ENCODE results near the gene SMAP1. TPM values are rescaled to one million over a fixed set of nuclear protein-coding genes. Genes with fewer than 3 reads are reported as not detected.

Gene SMAP1
- polyA plus RNA-seq, 3 donors: 27.0 to 30.9 (median 27.9) TPM

DNA sequence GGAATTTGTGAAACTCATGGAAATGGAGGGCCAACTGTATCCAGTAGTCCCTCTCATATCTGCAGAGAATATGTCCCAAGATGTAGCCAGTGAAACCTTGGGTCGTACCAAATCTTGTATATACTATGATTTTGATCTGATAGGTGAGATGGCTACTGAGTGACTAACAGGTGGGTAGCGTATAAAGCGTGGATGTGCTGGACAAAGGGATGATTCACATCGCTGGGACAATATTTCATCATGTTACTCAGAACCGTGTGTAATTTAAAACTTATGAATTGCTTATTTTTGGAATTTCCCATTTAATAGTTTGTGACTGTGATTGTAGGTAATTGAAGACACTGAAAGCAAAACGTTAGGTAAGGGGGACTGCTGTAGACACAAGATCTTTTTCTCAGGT is 144.1 kb downstream of the SMAP1 start:
- DNase-seq (ENCODE audit: extremely low read depth in 1 of 11, low read depth in 9 of 11, low spot score in 4 of 11): no peak

DNA sequence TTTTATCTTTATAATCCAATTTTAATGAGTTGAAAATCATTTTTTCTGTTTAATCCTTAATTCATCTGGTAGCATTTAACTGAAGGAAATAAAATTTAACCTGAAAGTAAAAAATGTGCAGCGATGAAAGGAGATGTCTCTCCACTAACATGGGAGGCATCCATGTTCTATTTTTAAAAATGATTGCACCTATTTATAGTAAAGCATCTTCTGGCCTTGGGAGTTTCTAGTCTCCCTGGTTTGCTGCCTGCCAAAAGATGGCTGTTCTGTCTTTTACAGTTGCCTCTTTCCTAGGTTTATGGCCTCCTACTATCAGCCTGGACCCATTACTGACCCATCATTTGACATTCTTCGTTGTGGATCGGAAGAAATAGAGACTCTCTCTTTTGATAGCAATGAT is 146.2 kb downstream of the SMAP1 start:
- no peak for DNase-seq (ENCODE audit: extremely low read depth in 1 of 11, low read depth in 9 of 11, low spot score in 4 of 11)

DNA sequence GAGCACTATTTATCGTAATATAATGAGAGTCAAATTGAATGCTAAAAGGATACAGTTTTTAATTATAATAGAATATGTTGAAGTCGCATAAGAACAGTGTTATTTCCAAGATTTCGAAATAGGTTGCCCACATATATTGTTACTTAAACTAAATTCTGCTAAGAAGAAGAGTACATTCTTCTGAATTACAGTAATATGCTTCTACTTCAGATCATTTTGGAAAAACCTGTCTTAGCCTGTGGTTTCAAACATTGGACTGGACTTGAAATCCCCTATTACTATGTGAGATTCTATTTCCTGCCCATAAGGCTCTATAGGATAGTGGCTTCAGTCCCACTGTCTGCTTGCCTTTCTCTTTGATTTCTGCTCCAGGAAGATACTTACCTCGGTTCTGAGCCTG is 152.0 kb downstream of the SMAP1 start:
- DNase-seq (ENCODE audit: extremely low read depth in 1 of 11, low read depth in 9 of 11, low spot score in 4 of 11): no peak

DNA sequence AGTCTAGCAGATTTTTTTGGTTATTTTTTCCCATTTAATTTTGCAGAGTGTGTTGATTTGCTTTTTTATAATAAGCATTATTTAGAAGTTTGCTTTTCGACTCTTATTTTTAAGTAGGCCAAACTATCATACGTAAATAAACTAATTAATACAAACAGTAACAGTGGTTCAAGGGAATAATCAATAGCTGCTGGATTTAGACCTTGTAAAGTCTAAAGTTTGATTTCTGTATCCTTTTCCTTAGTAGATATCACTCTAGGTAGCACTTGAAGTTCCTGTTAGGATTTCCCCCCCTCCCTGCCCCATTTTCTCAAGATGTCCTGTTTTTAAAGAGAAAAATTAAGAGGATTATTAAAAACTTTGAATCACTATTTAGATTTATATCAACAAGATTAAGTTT is 153.1 kb downstream of the SMAP1 start:
- no peak for DNase-seq (ENCODE audit: extremely low read depth in 1 of 11, low read depth in 9 of 11, low spot score in 4 of 11)

DNA sequence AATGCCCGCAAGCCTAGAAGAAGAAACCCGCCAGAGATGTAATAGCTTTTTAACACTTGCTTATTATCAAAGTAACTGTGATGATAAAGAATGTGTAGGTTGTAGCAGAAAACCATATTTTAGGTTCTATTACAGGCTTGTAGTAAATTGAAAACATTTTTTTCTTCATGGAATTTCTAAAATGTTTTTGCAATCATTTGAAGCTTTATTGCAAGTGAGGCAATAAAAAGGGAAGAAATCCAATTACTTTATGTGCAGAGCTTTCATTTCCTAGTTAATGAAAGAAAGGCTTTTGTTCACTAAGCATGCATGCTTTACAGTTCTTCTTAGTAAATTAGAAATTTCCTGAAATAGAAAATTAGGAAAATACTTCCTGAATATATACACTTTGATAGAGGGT is 154.1 kb downstream of the SMAP1 start:
- no peak for DNase-seq (ENCODE audit: extremely low read depth in 1 of 11, low read depth in 9 of 11, low spot score in 4 of 11)

DNA sequence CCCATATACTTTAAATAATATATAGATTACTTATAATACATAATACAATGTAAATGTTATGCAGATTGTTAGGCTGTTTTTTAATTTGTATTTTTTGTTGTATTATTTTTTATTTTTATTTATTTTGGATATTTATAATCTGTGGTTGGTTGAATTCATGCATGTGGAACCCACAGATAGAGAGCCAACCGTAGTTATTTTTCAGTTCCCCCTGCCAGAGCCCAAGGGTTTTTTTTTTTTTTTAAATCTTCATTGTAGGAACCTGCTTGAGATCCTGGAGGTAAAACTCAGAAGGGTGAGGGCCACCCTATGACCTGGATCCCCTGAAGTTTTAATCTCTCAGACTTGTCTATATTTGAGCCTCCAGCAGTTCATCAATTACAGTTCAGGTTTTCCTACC is 156.0 kb downstream of the SMAP1 start:
- no peak for DNase-seq (ENCODE audit: extremely low read depth in 1 of 11, low read depth in 9 of 11, low spot score in 4 of 11)

DNA sequence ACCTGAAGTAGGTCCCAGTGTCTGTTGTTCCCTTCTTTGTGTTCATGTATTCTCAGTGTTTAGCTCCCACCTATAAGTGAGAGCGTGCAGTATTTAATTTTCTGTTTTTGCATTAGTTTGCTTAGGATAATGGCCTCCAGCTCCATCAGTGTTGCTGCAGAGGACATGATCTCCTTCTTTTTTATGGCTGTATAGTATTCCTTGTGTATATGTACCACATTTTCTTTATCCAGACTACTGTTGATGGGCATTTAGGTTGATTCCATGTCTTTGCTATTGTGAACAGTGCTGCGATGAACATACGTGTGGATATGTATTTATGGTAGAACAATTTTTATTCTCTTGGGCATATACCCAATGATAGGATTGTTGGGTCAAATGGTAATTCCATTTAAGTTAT is 163.7 kb downstream of the SMAP1 start:
- DNase-seq (ENCODE audit: extremely low read depth in 1 of 11, low read depth in 9 of 11, low spot score in 4 of 11): no peak

DNA sequence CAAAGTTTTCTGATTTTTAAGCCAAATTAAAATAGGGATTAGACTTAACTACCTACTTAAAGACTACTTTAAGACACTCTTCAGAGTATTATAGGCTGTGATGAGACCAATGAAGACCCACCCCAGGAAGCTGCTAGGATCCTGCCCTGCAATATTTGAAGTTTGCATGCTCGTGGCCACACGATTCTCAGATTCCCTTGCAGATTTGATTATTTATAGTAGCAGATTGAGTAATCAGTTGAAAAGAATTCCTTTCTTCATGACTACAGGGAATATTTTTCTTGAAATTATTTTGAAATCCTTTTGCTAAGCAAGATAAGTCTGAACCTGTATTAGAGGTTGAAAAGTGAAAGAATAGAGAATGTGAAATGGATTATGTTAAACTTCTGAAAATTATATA is 166.8 kb downstream of the SMAP1 start:
- DNase-seq (ENCODE audit: extremely low read depth in 1 of 11, low read depth in 9 of 11, low spot score in 4 of 11): no peak

DNA sequence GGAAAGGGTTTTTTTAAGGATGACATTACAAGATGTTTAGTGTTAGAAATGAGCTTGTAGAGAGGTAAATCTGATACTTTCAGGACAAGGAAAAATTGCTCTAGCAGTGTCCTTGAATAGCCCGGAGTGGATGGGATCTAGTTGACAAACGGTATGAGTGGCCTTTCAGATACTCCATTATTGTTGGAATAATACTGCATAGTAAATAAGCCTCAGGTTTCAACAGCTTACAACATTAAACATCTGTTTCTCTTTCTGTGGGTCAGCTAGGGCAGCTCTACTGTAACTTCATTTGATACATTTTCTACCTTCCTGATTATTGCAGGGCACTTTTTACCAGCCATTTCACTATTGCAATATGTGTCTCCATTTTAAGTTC is 171.2 kb downstream of the SMAP1 start:
- no peak for DNase-seq (ENCODE audit: extremely low read depth in 1 of 11, low read depth in 9 of 11, low spot score in 4 of 11)

DNA sequence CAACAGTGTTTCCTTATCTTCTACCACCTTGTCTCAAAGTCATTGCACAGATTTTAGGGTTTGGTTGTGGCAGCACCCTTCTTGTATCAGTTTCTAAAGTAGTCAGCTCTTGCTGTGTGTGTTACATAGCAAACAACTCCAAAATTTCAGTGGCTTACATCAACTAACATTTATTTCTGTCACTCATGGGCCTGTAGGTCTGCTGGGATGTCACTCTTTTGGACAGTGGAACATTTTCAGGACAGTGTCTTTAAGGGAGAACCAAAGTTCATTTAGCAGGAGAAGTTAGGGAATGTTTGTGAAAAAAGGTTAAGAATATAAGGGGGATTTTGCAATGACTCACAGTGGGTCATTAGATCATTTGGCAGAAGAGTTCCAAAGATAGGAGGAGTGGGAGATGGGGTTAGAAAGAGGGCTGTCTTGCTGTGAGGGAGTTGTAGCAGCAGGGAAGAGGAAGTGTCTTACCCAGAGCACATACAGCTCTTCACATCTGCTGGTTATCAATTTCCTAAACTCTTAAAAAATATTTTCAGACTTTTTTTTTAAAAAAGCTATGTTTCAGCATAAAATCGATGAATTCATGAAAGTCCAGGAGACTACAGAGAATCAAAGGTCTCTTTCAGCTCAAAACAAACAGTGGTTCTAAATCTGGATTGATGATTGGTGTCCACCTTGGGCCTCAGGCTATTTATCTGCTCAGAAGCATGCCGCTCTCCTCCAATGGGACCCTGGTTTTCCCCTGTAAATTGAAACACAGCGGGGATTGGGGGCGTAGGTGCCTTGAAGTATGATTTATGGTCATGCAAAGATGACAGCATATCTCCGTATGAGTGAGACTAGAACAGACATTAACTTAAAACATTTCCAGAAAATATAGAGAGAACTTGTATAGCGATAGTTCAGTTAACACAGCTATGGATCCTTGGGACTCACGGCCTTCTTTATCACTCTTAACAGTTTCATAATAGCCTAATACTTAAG is 171.9 kb downstream of the SMAP1 start:
- no peak for DNase-seq (ENCODE audit: extremely low read depth in 1 of 11, low read depth in 9 of 11, low spot score in 4 of 11)

DNA sequence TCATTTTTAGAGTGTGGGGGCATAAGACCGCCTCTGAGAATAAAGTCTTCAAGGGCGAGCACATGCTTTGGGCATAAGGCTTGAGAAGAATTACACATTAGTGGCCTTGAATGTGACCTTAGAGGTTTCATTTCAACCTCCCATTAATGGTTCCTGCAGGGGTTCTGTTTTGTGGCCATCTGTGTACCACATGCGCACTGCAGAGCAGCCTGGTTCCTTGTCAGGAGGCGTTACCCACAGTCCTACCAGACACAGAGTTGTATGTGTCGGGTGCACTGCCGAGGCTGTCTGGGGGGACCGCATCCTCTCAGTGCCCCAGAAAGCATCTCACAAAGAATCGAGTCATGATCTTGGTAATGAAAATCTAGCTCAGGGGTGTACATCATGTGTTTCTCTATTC is 173.4 kb downstream of the SMAP1 start:
- DNase-seq (ENCODE audit: extremely low read depth in 1 of 11, low read depth in 9 of 11, low spot score in 4 of 11): no peak

DNA sequence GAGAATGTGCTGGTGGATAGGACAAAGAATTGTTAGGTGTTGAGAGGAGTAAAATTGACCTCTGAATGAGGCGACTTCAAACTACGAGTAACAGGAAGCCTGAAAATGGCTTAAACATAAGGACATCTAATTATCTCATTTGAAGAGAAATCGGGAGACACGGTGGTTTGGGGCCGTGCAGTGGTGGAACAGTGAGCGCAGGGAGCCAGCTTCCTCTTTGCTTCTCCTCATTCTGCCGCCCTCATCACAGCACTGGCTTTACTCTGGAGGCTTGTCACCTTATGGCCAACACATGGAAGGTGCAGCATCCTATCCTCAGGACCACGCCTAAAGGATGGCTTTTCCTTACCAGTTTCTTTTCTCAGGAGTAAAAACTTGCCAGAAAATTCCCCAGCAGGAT is 174.9 kb downstream of the SMAP1 start:
- DNase-seq (ENCODE audit: extremely low read depth in 1 of 11, low read depth in 9 of 11, low spot score in 4 of 11): no peak

DNA sequence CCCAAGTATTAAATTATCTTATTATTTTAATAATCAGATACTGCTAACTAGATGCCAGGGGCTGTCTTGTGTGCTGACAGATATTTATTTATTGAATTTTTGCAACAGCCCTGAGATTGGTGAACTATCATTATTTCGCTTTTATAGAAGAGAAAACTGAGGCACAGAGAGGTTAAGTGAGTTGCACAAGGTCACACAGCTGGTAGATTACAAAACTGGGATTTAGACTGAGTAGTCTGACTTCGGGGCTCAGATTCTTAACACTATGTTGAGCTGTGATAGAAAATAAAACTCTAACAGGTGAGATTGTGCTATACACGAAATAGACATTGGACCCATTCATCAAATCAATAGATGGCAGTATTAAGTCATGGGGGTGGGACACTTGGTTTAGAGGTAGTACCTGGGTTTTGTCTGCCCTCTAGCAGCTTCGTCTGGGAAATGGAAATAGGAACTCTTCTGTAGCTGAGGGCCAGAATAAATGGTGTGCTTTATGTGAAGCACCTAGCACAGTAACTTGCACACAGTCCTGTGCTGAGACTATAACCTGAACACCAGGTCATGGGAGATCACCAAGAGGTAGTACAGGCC is 175.7 kb downstream of the SMAP1 start:
- DNase-seq (ENCODE audit: extremely low read depth in 1 of 11, low read depth in 9 of 11, low spot score in 4 of 11): no peak

DNA sequence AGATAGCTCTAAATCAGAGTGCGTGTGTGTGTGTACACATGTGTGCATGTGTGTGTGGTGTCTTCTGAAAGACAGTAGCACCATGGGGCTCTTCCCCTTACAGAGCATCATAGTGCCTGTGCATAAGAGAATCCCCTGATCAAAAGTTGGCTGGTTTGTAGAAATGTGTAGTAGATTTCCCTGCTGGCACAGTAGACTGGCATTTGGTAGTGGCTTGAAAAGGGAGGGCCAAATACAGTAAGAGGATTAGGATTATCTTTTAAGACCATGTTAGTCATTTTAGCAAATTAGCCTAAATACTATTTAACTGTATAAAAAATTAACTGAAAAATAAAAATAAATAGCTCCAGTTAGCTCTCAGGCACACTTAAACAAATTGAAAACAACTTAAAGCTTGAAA is 176.6 kb downstream of the SMAP1 start:
- no peak for DNase-seq (ENCODE audit: extremely low read depth in 1 of 11, low read depth in 9 of 11, low spot score in 4 of 11)

DNA sequence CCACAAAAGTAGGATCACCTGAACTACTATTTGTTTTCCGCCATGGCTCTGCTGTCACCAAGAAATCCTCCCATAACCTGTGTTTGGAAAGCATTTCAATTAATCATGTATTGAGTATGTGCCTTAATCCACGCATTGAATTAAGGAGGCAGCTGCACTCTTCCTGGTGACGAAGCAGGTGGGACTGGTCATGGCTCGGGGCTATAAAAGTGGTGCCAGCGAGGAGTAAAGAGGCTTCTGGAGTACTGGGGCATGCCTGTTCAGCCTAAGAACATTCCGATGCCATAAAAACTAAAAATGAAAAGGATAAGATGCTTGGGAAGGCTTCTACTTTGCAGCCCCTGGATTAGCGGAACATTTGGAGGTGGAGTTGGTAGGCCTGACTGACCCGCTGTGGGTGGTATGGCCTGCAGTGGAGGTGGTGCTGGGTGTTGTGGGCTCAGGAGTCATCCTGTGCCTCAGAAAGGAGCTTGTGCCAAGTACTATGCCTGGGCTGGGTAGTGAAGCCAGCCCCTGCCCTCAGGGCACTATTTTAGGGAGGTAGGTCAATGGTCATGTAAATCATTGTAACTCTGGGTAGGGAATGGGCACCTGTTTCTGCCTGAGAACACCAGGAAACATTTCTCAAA is 178.6 kb downstream of the SMAP1 start:
- no peak for DNase-seq (ENCODE audit: extremely low read depth in 1 of 11, low read depth in 9 of 11, low spot score in 4 of 11)

DNA sequence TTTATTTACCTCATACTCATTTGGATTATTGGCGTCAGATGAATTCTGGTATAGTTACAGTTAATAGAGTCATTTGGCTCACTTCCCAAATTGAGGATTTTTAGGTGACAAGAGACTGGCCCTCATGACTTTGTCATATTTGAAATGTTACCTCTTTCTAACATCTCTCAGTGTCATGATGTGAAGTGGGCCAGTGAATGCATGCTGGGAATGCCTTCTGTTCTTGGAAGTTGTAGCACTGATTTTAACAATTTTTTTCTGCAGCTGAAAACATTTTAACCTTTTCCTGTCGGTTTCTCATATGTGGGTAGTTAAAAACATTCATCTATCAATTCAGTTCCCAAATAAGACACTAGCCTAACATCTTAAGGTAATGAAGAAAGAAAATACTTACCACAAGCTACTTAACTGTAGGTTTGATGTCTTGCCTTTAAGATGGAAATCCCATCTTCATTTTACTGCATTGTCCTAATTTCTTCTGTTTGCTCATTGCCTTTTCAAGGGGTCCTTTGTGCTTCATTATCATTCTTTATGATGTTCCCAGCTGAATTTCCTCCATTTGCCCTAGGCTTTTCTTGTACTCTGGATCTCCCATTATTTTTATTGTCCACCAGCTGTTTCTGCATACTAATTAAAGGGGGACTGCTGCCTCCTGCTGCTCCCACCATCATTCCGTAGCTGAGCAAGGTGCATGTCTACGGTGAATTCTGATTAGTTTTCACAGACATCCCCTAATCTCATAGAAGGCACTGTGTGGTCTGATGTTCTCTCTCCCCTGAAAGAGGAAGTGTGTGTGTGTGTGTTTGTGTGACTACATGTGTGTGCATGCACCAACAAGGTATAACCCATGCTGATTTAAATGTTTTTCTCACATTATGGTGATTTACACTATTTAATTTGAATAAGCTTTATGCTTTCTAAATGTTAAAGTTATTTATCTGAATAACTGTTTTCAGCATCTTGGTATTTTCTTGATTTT is 179.7 kb downstream of the SMAP1 start:
- DNase-seq (ENCODE audit: extremely low read depth in 1 of 11, low read depth in 9 of 11, low spot score in 4 of 11): no peak

DNA sequence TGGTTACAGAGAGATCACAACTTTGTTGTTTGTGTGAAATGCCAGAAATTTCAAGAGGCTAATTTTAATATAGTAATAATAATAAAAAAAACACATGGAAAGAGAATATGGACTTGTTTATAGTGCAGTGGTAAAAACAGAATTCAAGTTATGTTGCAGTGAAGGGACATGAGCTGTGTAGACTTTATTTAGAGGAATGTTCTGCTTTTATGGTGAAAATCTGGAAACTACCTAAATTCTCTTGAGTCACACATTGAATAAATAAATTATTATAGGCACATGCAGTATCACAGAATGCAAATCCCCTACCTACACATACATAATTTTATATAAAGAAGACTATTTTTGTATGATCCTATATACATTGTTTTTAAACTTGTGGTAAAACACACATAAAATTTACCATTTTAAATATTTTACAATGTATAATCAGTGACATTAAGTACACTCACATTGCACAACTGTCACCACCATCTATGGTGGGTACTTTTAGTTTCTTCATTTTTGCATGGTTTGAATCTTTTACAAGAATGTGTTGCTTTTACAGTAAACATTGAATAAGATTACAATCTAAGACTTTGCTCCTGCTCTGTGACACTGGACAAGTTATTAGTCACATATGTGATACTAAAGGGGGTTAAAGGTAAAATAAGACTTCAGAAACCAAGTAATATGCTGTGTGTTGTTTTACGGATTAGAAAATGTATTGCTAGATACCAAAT is 181.8 kb downstream of the SMAP1 start:
- no peak for DNase-seq (ENCODE audit: extremely low read depth in 1 of 11, low read depth in 9 of 11, low spot score in 4 of 11)

DNA sequence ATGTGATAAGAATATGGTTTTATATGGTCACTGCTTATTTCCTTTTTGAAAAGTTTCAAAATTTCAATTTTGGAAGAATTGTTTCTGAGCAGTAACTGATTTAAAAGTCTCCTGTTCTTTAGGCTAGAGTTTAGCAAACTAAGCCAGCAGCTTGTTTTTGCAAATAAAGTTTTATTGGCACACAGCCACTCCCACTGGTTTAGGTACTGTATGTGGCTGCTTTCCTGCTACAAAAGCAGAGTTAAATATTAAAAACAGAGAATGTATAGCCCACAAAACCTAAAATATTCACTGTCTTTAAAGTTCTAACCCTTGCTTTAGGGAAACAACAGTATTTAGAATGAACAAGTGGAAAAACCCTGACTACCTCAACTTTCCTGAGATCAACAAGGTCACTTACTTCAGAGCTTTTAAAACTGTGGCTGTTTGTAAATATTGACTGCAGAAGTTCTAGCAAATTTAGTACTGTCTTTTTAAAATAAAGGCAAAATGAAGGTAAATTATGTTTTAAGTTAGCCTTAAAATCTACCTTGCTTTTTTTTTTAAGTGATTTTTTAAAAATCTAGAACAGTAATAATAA is 185.1 kb downstream of the SMAP1 start:
- DNase-seq (ENCODE audit: extremely low read depth in 1 of 11, low read depth in 9 of 11, low spot score in 4 of 11): no peak
